ENCODE measurements around the gene MT1A.
"Not testable (repeated sequence)": the region's sequence is repeated elsewhere in the genome, so short reads cannot be mapped to it uniquely, and the experiment has no call there.

Gene MT1A

GRCh38 chr16:56658327-56658875, 19.9 kb downstream of the MT1A start:
- DNase-seq (ENCODE audit: low spot score): no peak

GRCh38 chr16:56662357-56663354, 24.2 kb downstream of the MT1A start:
- no peak for DNase-seq (ENCODE audit: low spot score)

- no peak for DNase-seq (ENCODE audit: low spot score)
Observed at GRCh38 chr16:56664506-56664905, 26.0 kb downstream of the MT1A start.

GRCh38 chr16:56665286-56666261, 27.1 kb downstream of the MT1A start:
- DNase-seq (ENCODE audit: low spot score): not testable (repeated sequence)

GRCh38 chr16:56667581-56668571, 29.4 kb downstream of the MT1A start, which contains the start of gene MT1G:
Gene MT1G (minus strand): TSS chr16:56668065. CDS start chr16:56667993, 72 bp downstream.
- no peak for DNase-seq (ENCODE audit: low spot score)

GRCh38 chr16:56669005-56669839, 30.8 kb downstream of the MT1A start, which contains the start of gene MT1H:
Gene MT1H (plus strand): TSS chr16:56669814. CDS start chr16:56669885, 71 bp downstream.
- DNase-seq (ENCODE audit: low spot score): no peak

- no peak for DNase-seq (ENCODE audit: low spot score)
Observed at GRCh38 chr16:56669840-56670619, 31.6 kb downstream of the MT1A start.

GRCh38 chr16:56670620-56670934, 32.1 kb downstream of the MT1A start:
- no peak for DNase-seq (ENCODE audit: low spot score)

- DNase-seq (ENCODE audit: low spot score): not testable (repeated sequence)
Observed at GRCh38 chr16:56671691-56672090, 33.2 kb downstream of the MT1A start.

GRCh38 chr16:56672171-56672570, 33.7 kb downstream of the MT1A start:
- not testable (repeated sequence) for DNase-seq (ENCODE audit: low spot score)

- DNase-seq (ENCODE audit: low spot score): no peak
Observed at GRCh38 chr16:56672761-56673536, 34.5 kb downstream of the MT1A start.

- DNase-seq (ENCODE audit: low spot score): no peak
Observed at GRCh38 chr16:56673921-56674320, 35.5 kb downstream of the MT1A start.

GRCh38 chr16:56674570-56674969, 36.1 kb downstream of the MT1A start:
- DNase-seq (ENCODE audit: low spot score): not testable (repeated sequence)

GRCh38 chr16:56675685-56676210, 37.3 kb downstream of the MT1A start:
- DNase-seq (ENCODE audit: low spot score): no peak

- no peak for DNase-seq (ENCODE audit: low spot score)
Observed at GRCh38 chr16:56677474-56677873, 39.0 kb downstream of the MT1A start.

GRCh38 chr16:56679078-56679730, 40.7 kb downstream of the MT1A start:
- no peak for DNase-seq (ENCODE audit: low spot score)

- peak; percentile 42 for DNase-seq (ENCODE audit: low spot score)
Observed at GRCh38 chr16:56679818-56680217, 41.4 kb downstream of the MT1A start.

Measured in LoVo (cell line).